Measurements from ENCODE around the gene LHPP. TPM values are rescaled to one million over a fixed set of nuclear protein-coding genes. Genes with fewer than 3 reads are reported as not detected.

The LHPP gene
- polyA plus RNA-seq, 1 experiment: 7.1 TPM

GRCh38 chr10:124481717-124482116 is 20.1 kb downstream of the LHPP start:
- Histone ChIP-seq H3K27me3 (ENCODE audit: control insufficient read depth, insufficient read depth, low read length) (no peaks in the 10 kb centered on the region), H3K4me3 (ENCODE audit: low read depth, low read length) (no peak overlapping the region), H3K9me3 (ENCODE audit: control insufficient read depth, insufficient read depth, low read length) (no peaks in the 10 kb centered on the region), H3K27ac (ENCODE audit: low read depth, low read length) (no peak overlapping the region)
- ChIA-PET CTCF (no interaction called here), POLR2A (no interaction called here)
- no peak for DNase-seq (ENCODE audit: low read depth, low spot score)
- no peak for TF ChIP-seq CTCF (IDR thresholded peaks at IDR 0.05; ENCODE audit: low read depth, low read length)

GRCh38 chr10:124482236-124482800 is 20.7 kb downstream of the LHPP start:
- TF ChIP-seq CTCF (IDR thresholded peaks at IDR 0.05; ENCODE audit: low read depth, low read length): no peak
- H3K27ac ChIP-seq (ENCODE audit: low read depth, low read length): no peak overlapping the region
- H3K27me3 ChIP-seq (ENCODE audit: control insufficient read depth, insufficient read depth, low read length): no peaks in the 10 kb centered on the region
- H3K9me3 ChIP-seq (ENCODE audit: control insufficient read depth, insufficient read depth, low read length): no peaks in the 10 kb centered on the region
- no peak for DNase-seq (ENCODE audit: low read depth, low spot score)
- H3K4me3 ChIP-seq (ENCODE audit: low read depth, low read length): no peak overlapping the region
- POLR2A ChIA-PET: no interaction called here
- CTCF ChIA-PET: no interaction called here

GRCh38 chr10:124482876-124483275 is 21.3 kb downstream of the LHPP start:
- POLR2A ChIA-PET: no interaction called here
- H3K9me3 ChIP-seq (ENCODE audit: control insufficient read depth, insufficient read depth, low read length): no peaks in the 10 kb centered on the region
- DNase-seq (ENCODE audit: low read depth, low spot score): no peak
- H3K4me3 ChIP-seq (ENCODE audit: low read depth, low read length): no peak overlapping the region
- no peak for TF ChIP-seq CTCF (IDR thresholded peaks at IDR 0.05; ENCODE audit: low read depth, low read length)
- no peaks in the 10 kb centered on the region for H3K27me3 ChIP-seq (ENCODE audit: control insufficient read depth, insufficient read depth, low read length)
- no peak overlapping the region for H3K27ac ChIP-seq (ENCODE audit: low read depth, low read length)
- CTCF ChIA-PET: no interaction called here

GRCh38 chr10:124484031-124484430 is 22.4 kb downstream of the LHPP start:
- Histone ChIP-seq H3K27ac (ENCODE audit: low read depth, low read length) (no peak overlapping the region), H3K4me3 (ENCODE audit: low read depth, low read length) (no peak overlapping the region), H3K27me3 (ENCODE audit: control insufficient read depth, insufficient read depth, low read length) (no peaks in the 10 kb centered on the region), H3K9me3 (ENCODE audit: control insufficient read depth, insufficient read depth, low read length) (no peaks in the 10 kb centered on the region)
- ChIA-PET CTCF (interaction anchor here (0.7 kb wide), 1 partner anchor 331 kb away, joined by 4 read pairs; no protein-coding TSS in a partner anchor), POLR2A (no interaction called here)
- no peak for TF ChIP-seq CTCF (IDR thresholded peaks at IDR 0.05; ENCODE audit: low read depth, low read length)
- DNase-seq (ENCODE audit: low read depth, low spot score): no peak

GRCh38 chr10:124484661-124485060 is 23.0 kb downstream of the LHPP start:
- Histone ChIP-seq H3K9me3 (ENCODE audit: control insufficient read depth, insufficient read depth, low read length) (no peaks in the 10 kb centered on the region), H3K27me3 (ENCODE audit: control insufficient read depth, insufficient read depth, low read length) (no peaks in the 10 kb centered on the region), H3K27ac (ENCODE audit: low read depth, low read length) (no peak overlapping the region), H3K4me3 (ENCODE audit: low read depth, low read length) (no peak overlapping the region)
- DNase-seq (ENCODE audit: low read depth, low spot score): no peak
- ChIA-PET CTCF (interaction anchor here (0.7 kb wide), 1 partner anchor 331 kb away, joined by 4 read pairs; no protein-coding TSS in a partner anchor), POLR2A (no interaction called here)
- no peak for TF ChIP-seq CTCF (IDR thresholded peaks at IDR 0.05; ENCODE audit: low read depth, low read length)
